Fibroblast of mammary gland (primary cell): ENCODE results near the gene PSTK.

ENCODE experiments used
- DNase-seq: peaks from one replicate; pipeline ENCODE4 v3.0.0-alpha.2; 2010; ENCODE audit warnings: low read depth
- H3K4me3 ChIP-seq: 2 replicates; pipeline ENCODE4 v1.5.1; 2011; ENCODE audit warnings: low read depth, mild to moderate bottlenecking, low read length, moderate library complexity; ENCODE audit not compliant: control insufficient read depth
- CTCF ChIP-seq: conservative IDR thresholded peaks from 2 replicates; pipeline ENCODE4 v1.5.1; 2011; ENCODE audit warnings: low read depth, low read length, inconsistent platforms; ENCODE audit not compliant: control insufficient read depth, insufficient read depth

Gene PSTK

GRCh38 chr10:123014772-123015171 is 34.6 kb downstream of the PSTK start:
- no peak for TF ChIP-seq CTCF
- H3K4me3 ChIP-seq = no peak overlapping the region
- DNase-seq = no peak

- H3K4me3 ChIP-seq = no peak overlapping the region
Measured at GRCh38 chr10:123016228-123016627, 36.0 kb downstream of the PSTK start.

GRCh38 chr10:123017421-123018165 is 37.4 kb downstream of the PSTK start:
- no peak for TF ChIP-seq CTCF
- DNase-seq = no peak
- H3K4me3 ChIP-seq = no peak overlapping the region

More at GRCh38 chr10:123016228-123016627, 36.0 kb downstream of the PSTK start:
- TF ChIP-seq CTCF = no peak
- DNase-seq = peak; percentile 6

- DNase-seq = no peak
- no peak for TF ChIP-seq CTCF
- H3K4me3 ChIP-seq = no peak overlapping the region
Measured at GRCh38 chr10:123018531-123018930, 38.3 kb downstream of the PSTK start.

- no peak for DNase-seq
- TF ChIP-seq CTCF = no peak
- H3K4me3 ChIP-seq = no peak overlapping the region
Measured at GRCh38 chr10:123019264-123019663, 39.1 kb downstream of the PSTK start.

- DNase-seq = no peak
- H3K4me3 ChIP-seq = no peak overlapping the region
- TF ChIP-seq CTCF = no peak
Measured at GRCh38 chr10:123019941-123020703, 39.9 kb downstream of the PSTK start.
